CD1c-positive myeloid dendritic cell (primary cell): Measurements from ENCODE around the gene SLC6A4.
A peak's percentile ranks its signal among the peaks of the same experiment; 100 is the strongest.

Experiments used
- DNase-seq: peaks from one replicate; pipeline ENCODE4 v3.0.0-alpha.2; 2016; ENCODE audit errors: extremely low spot score

SLC6A4 gene

DNA sequence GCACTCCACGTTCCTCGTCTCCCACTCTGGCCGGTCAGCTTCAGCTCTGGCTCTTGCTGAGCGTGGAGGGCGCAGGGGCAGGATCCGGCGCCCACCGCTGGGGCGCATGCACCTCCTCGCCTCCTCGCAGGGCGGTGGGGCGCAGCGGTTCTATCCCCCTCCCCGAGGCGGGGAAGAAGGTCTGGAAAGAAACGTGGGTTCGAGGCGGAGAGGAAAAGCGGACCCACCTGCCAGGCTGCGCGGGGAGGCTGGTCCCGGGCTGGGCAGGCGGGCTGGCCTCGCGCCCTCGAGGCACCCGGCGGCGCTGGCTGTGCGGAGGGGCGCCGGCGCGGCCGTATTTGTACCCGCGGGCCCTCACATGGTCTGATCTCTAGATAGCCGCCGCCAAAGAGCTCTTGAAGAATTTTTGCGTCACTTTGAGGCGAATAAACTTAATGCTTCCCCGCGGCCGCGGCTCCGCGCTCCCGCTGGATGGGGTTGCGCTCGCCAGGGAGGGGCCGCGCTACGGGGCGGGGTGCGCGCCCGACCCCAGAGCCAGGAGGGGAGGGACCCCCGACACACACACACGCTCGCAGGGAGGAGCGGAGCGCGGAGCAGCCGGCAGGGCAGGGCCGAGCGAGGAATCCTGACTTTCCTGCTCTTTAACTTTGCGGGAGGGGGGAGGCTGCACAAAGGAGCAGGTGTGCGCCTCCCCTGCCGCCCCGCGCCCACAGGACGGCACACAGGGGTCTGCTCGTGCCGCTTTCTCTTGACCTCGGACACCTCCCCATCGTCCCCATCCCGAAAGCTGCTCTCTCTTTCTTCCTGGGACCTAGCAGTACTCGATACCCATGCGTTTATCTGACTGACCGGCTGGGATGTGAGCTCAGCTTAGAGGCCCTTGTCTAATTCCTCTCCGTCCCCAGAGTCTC is at the start of gene SLC6A4:
SLC6A4 (minus strand) TSS at position 312 of the 911 bp plus-strand sequence. CDS start 13,739 bp downstream, outside the sequence.
- DNase-seq: no peak

DNA sequence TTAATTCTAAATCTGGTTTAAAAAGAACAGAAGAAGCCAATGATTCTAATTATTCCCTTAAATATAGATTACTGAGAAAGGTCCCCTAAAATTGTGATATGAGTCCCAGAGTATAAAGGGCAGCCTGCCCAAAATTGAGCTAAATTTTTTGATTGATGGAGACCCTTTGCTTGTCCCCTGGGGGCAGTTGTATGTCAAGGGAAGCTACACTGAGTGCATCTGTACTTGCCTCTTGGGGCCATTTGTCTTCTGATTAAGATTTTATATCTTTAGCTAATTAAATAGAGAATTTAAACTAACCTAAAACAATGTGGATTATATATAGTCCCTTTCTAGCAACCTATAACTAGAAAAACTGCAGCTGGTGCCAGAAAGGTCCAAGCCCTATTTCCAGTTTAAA is 43.7 kb upstream of the SLC6A4 start:
- DNase-seq: no peak

DNA sequence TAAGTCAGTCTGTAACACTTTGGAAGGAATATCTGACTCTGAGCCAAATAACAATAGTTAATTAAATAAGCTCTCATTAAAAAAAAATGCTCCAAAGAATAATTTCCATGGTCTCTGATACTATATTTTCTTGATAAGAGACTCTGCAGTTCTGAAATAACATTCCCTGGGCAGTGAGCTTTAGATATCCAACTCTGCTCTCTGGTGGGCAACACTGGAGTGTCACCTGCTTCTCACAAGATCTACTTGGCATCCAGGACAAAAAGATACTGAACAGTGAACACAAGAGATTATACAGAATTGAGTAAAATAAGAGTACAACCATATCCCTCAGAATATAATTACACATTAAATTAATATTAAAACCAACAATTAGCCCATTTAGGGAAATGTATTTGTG is 42.5 kb upstream of the SLC6A4 start:
- DNase-seq: peak; percentile 10

DNA sequence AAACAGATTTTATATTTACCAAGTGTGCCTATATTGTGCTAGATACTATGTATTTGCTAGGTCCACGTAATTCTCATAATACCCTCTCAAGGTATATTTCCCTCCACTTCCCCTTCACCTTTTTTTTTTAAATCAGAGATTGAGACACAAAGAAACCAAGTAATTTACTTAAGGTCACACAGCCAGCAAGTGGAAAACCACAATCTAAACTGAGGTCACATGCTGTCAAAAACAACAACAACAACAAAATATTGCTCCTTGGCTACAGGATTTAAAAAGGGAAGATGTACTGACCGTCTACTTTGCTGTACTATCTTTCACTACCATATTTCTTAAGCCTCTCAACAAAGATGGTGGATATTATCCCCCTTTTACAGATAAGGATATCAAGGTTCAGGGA is 40.4 kb upstream of the SLC6A4 start:
- no peak for DNase-seq

DNA sequence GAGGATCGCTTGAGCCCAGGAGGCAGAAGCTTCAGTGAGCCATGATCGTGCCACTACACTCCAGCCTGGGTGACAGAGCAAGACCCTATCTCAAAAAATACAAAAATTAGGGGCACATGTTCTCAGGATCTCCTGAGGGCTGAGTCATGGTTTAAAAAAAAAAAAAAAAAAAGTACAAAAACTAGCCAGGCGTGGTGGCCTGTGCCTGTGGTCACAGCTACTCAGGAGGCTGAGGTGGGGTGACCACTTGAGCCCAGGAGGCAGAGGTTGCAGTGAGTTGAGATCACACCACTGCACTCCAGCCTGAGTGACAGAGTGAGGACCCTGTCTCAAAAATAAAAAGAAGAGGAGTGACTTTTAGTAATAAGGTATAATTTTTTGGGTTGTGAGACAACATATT is 39.4 kb upstream of the SLC6A4 start:
- no peak for DNase-seq

DNA sequence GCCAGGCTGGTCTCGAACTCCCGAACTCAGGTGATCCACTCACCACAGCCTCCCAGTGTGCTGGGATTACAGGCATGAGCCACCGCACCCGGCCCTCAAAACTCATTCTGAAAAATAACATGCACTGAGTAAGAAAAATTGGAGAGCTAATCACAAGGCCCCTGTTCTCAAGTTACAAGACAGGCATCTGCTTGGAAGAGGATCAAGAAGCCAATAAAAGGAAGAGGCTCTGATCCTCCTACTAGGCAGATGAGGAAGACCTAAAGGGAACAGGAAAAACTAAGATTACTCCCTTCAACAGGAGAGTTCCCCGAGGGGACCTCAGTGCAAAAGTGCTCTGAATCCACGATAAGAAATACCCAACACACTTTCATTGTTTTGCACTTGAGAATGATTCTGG is 37.9 kb upstream of the SLC6A4 start:
- no peak for DNase-seq

DNA sequence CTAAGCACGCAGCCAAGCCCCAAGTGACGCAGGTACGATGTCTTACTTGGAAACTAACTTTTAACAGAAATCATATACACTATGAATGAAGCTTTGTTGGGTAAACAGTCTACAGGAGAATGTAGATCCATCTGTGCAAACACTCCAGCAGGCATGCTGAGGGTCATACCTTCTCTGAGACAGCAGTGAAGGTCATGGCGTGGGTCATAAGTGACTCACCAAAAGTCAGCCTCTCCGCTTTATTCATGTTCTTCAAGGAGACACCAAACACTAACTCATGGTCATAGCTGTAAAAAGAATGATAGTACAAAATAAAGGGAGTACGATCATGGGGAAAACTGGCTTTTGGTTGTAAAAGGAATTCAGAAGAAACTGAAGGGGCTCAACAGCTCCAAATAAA is 35.6 kb upstream of the SLC6A4 start:
- no peak for DNase-seq

DNA sequence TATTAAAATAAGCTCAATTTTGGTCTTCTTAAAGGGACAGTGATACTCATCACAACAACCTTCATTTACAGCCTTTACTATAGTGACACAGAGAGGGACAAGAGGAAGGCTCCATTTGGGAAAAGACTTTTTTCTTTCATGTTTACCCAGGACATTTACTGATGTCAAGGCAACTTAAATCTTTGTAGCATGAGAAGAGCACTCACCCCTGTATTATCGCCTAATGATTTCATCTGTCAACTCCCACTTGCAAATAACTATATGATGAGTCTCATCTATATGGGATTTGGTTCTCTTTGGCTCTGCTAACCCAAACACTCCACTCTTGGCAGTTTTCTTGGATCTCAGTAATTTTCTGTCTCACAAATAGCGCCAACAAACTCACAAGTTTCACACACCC is 32.1 kb upstream of the SLC6A4 start:
- no peak for DNase-seq

DNA sequence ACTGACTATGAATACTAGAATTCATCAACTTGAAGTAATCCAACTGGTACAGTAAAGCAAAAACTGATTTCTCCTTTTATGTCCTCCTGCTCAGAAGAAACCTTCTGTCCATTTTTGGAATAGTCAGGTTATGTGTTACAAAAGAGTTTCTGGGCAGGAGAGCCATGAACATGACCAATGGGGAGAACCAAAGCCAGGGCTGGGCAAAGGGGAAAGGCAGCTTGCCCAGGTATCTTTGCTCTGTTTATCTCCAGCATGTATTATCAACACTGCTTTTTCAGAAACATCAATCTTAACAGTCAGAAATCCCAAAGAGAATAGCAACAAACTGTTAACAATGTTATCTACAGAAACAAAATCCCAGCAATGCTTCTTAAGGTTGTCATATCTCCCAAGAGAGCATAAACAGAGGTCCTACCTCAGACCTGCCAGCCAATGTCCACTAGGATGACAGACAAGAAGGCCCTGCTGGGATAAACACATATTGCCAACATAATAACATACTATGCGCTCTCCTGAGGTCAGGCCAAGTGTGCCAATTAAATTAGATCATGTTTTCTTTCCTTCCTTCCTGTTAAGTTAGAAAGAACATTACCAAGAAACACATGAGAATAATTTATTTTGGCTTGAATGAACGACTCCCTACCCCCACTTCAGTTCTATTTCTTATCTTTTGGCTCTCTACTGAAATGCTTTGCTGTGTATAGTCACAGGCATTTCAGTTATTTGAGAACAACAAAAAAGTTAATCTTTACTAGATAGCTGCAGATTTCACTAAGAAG is 28.2 kb upstream of the SLC6A4 start:
- no peak for DNase-seq

DNA sequence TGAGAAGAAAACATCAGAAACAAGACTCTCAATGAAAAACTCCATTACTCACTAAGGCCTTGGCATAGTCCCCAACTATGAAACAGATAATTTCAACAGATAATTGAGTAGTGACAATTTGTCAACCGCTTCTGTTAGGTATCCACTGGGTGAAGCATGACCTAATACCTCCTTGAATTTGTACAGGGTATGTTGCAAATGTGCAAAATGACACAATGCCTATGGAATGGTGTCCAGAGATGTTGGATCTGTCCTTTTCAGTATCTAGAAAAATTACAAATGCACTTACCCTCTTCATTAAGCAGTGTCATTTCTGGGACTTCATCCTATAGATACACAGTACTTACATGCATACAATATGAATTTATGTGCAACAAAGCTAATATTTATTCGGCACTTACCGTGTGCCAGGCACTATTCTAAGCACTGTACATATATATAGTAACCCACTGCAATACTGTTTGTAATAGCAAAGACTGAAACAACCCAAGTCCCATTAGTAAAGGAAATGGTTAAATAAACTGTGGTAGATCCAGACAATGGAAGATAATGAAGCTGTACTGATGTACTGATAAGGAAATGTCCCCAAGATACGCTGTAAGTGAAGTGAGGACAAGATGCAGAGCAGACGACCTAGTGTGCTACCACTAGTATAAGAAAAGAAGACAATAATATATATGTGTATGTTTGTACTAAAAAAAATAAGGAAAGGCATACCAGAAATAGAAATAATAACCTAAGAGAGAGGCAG is 21.4 kb upstream of the SLC6A4 start:
- no peak for DNase-seq

DNA sequence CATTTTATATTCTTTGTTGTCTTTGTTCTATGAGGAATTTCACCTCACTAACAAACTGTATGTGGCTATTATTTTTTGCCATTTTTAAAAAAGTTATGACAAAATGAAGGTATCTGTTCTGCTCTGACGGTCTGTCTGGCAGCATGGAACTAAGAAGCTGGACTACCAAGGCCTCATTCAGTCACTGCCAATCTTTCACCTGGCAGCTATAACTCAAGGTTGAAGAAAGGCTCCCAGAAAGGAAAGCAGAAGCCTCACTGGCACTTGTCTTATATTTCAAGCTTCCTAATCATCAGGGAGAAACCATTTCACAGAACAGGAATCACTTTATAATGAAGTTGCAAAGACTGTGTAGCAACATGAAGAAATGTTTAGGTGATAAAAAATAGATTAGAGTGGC is 18.7 kb upstream of the SLC6A4 start:
- no peak for DNase-seq

DNA sequence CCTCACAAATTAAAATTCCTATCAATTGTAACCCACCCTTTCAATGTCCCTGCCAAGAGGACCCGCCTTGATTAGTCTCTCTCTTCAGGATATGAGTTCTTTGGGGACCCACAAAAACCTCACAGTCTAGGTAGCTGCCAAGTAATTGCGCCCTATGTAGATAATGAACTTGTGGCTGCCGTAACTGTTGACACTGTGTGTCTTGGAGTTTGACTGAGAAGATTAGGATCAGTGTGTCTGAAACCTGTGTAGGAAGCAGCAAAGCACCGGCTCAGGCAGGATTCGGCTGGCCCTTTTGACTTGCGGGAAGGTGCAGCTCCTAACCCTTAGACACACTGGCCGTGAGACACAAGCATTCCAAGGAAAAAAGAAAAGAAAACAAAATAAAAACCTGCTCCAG is 17.8 kb upstream of the SLC6A4 start:
- no peak for DNase-seq

DNA sequence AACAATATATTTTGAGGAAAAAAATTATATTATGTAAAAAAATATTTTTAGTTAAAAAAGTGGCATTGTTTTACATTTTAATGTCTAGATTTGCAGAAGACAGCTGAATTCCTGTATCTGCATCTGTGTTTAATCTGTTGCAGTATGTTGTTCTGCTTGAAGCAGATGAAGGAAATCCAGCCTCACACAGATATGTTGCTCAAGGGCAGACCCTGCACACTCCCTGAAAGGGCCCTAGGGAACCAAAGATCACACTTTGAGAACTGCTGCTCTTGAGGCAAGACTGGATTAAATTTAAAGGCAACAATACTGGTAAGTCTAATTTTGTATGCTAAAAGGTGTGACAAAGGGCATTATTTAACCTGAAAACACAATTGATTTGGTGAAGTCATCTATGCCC is 16.4 kb upstream of the SLC6A4 start:
- DNase-seq: no peak

DNA sequence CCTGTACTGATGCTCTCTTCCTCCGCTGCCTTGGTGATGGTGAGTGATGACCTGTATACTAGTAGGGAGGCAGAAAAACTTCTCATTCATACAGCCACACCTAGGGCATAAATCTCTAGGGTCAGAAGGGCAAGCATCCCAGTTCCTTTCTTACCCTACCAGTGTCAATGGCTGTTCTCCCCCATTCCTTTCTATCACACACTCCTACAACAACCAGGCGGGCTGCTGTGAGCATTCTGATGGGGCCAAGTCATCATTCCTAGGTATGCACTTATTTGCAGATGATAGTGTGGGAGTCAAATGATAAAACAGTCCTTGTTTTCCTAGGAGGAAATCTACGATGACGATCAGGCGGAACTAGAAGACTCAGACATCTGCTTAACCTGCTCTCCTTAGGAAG is 14.0 kb upstream of the SLC6A4 start:
- no peak for DNase-seq

DNA sequence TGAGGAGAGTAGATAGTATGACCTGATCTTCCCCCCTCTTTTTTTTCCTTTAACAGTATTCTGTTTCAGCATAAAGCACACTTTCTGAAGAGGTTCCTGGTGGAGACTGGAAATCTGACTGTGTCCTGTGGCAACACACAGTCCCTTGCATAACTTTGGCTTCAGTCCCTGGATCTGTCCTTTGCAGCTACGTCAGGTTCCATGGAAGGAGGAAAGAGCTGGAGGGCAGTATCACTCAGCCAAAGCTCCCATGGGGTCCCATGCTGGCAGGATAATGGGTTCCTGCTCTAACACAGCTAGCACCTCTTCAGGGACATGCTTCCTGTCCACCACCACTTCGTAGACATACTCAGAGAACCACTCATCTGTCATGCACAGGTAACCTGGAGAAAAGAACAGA is 13.3 kb upstream of the SLC6A4 start:
- no peak for DNase-seq

DNA sequence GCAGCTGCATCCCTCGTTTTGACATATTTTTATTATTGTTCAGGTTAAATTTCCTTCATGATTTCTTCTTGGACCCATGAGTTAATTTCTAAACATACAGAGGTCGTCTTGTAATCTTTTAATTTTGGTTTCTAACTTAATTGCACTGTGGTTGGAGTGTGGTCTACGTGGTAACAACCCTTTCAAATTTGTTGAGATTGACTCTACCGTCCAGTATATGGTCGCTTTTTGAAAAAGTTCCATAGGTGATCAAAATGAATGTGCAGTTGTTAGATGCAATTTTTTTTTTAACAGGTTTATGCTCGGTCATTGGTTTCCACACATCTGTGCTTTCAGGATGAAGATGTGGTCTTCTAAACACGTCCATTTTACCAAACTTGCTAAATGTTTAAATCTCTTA is 11.0 kb upstream of the SLC6A4 start:
- DNase-seq: no peak

DNA sequence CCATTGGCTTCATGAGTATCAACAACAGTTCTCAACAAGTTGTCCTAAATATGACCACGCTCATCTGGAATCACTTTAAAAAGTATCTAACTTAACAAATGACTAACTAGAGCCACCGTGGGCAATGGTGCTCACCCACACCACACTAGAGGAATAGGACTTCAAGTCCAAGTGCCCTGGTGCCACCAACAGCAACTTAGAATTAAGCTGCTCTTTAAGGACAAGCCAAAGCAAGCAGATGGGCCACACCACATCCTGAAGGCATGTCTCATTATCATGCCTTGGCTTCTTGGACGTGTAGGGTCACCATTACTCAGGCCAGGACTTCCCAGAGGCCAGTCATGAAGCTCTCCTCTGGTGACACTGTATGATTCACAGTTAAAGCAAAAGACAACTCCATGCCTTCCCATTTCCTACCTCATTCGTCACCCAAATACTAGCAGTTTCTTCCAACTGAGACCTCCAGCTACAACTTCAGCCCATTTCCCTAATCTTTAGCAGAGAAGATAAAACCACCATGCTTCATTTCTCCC is 9.4 kb upstream of the SLC6A4 start:
- no peak for DNase-seq

DNA sequence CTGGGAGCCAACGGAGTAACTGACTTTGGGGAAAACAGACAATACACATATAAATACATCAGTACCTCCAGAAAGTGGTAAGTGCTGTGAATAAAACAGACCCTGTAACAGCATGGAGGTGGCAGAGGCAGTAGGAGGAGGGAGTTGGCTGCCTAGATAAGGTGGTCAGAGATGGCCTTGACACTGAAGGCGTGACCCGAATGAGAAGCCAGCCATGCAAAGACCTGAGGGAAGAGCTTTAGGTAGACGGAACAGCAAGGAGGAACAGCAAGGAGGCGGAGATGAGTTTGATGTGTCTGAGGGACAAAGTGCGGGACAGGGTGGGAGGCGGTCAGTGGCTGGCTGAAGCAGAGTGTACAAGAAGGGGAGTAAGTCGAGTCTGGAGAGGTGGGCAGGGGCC is 8.1 kb upstream of the SLC6A4 start:
- DNase-seq: no peak

DNA sequence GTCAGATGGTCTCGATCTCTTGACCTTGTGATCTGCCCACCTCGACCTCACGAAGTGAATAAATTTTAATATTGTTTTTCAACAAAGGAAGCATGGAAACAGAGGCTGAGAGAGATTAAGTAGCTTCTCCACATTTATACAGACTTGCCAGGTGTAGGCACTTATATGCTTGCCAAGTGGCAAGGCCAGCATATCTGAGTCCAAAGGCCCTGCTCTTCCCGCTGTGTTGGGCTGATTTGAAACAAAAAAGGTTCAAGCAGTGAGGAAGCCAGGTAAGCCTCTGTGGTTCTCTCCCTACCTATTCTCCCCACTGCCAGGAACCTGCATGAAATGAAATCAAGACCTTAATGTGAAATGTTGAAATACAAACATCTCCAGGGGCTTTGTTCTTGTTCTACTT is 7.5 kb upstream of the SLC6A4 start:
- no peak for DNase-seq

DNA sequence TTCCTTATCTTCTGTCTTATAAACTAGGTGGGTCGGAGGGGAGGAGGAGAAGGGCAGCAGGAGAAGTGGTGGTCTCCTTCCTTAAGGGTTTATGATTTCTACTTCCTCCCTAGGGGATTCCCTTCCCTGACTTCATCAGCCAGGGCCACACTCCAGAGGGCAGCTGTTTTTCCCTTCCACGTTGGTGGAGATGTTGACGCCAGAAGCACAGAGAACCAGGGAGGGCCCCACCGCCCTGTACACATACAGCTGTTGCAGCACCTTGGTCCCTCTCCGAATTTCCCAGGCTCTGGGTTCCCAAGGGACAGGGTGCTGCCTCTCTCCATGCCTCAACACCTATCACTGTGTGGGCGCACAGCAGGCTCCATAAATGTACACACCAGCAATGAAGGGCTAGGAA is 5.6 kb upstream of the SLC6A4 start:
- DNase-seq: no peak

DNA sequence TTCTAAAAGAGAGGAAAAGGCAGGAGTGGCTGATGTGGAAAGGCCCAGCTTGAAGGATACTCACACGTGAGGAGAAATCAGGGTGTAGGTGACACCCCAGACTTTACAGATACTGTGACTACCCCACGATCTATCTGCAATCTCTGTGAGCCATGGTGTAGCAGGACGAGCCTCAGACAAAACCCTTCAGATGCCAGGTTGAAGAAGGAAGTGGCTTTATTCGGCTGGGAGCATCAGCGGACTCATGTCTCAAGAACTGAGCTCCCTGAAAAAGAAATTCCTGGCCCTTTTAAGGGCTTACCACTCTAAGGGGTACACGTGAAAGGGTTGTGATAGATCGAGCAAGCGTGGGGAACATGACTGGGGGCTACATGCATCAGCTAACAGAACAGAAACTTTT is 4.7 kb upstream of the SLC6A4 start:
- no peak for DNase-seq

DNA sequence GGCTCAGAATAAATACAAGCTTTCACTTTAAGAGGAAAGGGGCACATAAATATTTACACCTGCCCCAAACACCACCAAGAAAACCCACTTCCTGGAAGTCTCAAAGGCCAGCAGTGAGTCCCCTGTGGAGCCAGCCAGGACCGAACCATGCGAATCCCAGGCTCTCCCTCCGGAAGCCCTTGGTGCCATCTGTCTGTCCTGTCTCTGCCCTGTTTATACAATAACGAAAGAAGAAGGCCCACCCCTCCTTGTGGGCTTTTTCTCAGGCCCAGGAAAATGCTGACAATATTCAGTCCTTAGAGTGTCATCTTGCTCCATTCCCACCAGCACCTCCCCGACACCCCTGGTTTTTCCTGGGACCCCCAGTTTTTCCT is 3.6 kb upstream of the SLC6A4 start:
- DNase-seq: no peak
